ENCODE data around the gene SLC46A1.

Gene SLC46A1

GRCh38 chr17:28366605-28367004, 39.4 kb downstream of the SLC46A1 start:
- no peaks in the 10 kb centered on the region for H3K27me3 Mint-ChIP-seq (ENCODE audit: low read depth)
- H3K27ac Mint-ChIP-seq: no peak overlapping the region
- H3K9me3 Mint-ChIP-seq: no peaks in the 10 kb centered on the region
- peaks cover 11% of the 10 kb centered on the region for H3K4me1 Mint-ChIP-seq
- H3K4me3 Mint-ChIP-seq: no peak overlapping the region
- H3K36me3 Mint-ChIP-seq (ENCODE audit: low read depth): peaks cover 8% of the 10 kb centered on the region
- TF ChIP-seq CTCF (IDR thresholded peaks at IDR 0.05; ENCODE audit: unreplicated experiment in 3 of 3): no peak

- no peak overlapping the region for H3K4me3 Mint-ChIP-seq
- H3K36me3 Mint-ChIP-seq (ENCODE audit: low read depth): peaks cover 17% of the 10 kb centered on the region
- no peaks in the 10 kb centered on the region for H3K9me3 Mint-ChIP-seq
These were observed 40.5 kb downstream of the SLC46A1 start for GRCh38 chr17:28365487-28365886.

GRCh38 chr17:28364665-28365363, 41.2 kb downstream of the SLC46A1 start, which contains the start of gene SEBOX:
SEBOX (minus strand) TSS chr17:28365199; CDS start chr17:28365151, 48 bp downstream.
- TF ChIP-seq CTCF (IDR thresholded peaks at IDR 0.05; ENCODE audit: unreplicated experiment in 3 of 3): no peak
- H3K4me3 Mint-ChIP-seq: no peak within 1 kb of the TSS
- no peaks in the 10 kb centered on the region for H3K4me1 Mint-ChIP-seq
- H3K36me3 Mint-ChIP-seq (ENCODE audit: low read depth): peaks cover 20% of the 10 kb centered on the region
- H3K9me3 Mint-ChIP-seq: no peaks in the 10 kb centered on the region
- no peak within 1 kb of the TSS for H3K27ac Mint-ChIP-seq
- H3K27me3 Mint-ChIP-seq (ENCODE audit: low read depth): no peaks in the 10 kb centered on the region

More at GRCh38 chr17:28365487-28365886, 40.5 kb downstream of the SLC46A1 start:
- Mint-ChIP-seq H3K27me3 (ENCODE audit: low read depth) (no peaks in the 10 kb centered on the region), H3K4me1 (peaks cover 5% of the 10 kb centered on the region), H3K27ac (no peak overlapping the region)
- TF ChIP-seq CTCF (IDR thresholded peaks at IDR 0.05; ENCODE audit: unreplicated experiment in 3 of 3): no peak

GRCh38 chr17:28363776-28364650, 42.0 kb downstream of the SLC46A1 start:
- no peak for TF ChIP-seq CTCF (IDR thresholded peaks at IDR 0.05; ENCODE audit: unreplicated experiment in 3 of 3)
- Mint-ChIP-seq H3K4me3 (no peak overlapping the region), H3K4me1 (no peaks in the 10 kb centered on the region), H3K9me3 (no peaks in the 10 kb centered on the region), H3K27ac (no peak overlapping the region), H3K27me3 (ENCODE audit: low read depth) (no peaks in the 10 kb centered on the region), H3K36me3 (ENCODE audit: low read depth) (peaks cover 24% of the 10 kb centered on the region)

GRCh38 chr17:28363186-28363585, 42.8 kb downstream of the SLC46A1 start:
- no peaks in the 10 kb centered on the region for H3K27me3 Mint-ChIP-seq (ENCODE audit: low read depth)
- H3K4me3 Mint-ChIP-seq: no peak overlapping the region
- no peak overlapping the region for H3K27ac Mint-ChIP-seq
- TF ChIP-seq CTCF (IDR thresholded peaks at IDR 0.05; ENCODE audit: unreplicated experiment in 3 of 3): no peak
- H3K9me3 Mint-ChIP-seq: no peaks in the 10 kb centered on the region
- H3K36me3 Mint-ChIP-seq (ENCODE audit: low read depth): peaks cover 26% of the 10 kb centered on the region
- peaks cover 3% of the 10 kb centered on the region for H3K4me1 Mint-ChIP-seq

Measured in nephron (organoid).